ENCODE results near the gene ENKD1.

The ENKD1 gene

GRCh38 chr16:67679935-67680897 lies 13.7 kb upstream of the ENKD1 start:
- no peak for DNase-seq (ENCODE audit: low read depth)

- no peak for DNase-seq (ENCODE audit: low read depth)
These were observed 11.9 kb upstream of the ENKD1 start for GRCh38 chr16:67678354-67679023.

- no peak for DNase-seq (ENCODE audit: low read depth)
These were observed 11.2 kb upstream of the ENKD1 start for GRCh38 chr16:67677712-67678111.

GRCh38 chr16:67676939-67677338 lies 10.4 kb upstream of the ENKD1 start:
- no peak for DNase-seq (ENCODE audit: low read depth)

- DNase-seq (ENCODE audit: low read depth) = no peak
These were observed 10.0 kb upstream of the ENKD1 start for GRCh38 chr16:67676516-67676915.

GRCh38 chr16:67675999-67676398 lies 9.4 kb upstream of the ENKD1 start:
- no peak for DNase-seq (ENCODE audit: low read depth)

GRCh38 chr16:67675579-67675935 lies 9.0 kb upstream of the ENKD1 start:
- no peak for DNase-seq (ENCODE audit: low read depth)

- DNase-seq (ENCODE audit: low read depth) = no peak
These were observed 8.5 kb upstream of the ENKD1 start for GRCh38 chr16:67674851-67675578.

GRCh38 chr16:67673712-67674580 lies 7.4 kb upstream of the ENKD1 start:
- peak; percentile 54 for DNase-seq (ENCODE audit: low read depth)

- peak; percentile 78 for DNase-seq (ENCODE audit: low read depth)
These were observed 6.5 kb upstream of the ENKD1 start for GRCh38 chr16:67672739-67673662.

- DNase-seq (ENCODE audit: low read depth) = no peak
These were observed 5.8 kb upstream of the ENKD1 start for GRCh38 chr16:67672306-67672705.

GRCh38 chr16:67669499-67670101 lies 3.0 kb upstream of the ENKD1 start:
- DNase-seq (ENCODE audit: low read depth) = no peak

GRCh38 chr16:67668495-67669157 lies 2.1 kb upstream of the ENKD1 start:
- DNase-seq (ENCODE audit: low read depth) = no peak

GRCh38 chr16:67667817-67668494 lies 1.4 kb upstream of the ENKD1 start:
- DNase-seq (ENCODE audit: low read depth) = peak; percentile 96

GRCh38 chr16:67667453-67667816 lies 885 bp upstream of the ENKD1 start:
- DNase-seq (ENCODE audit: low read depth) = no peak

- DNase-seq (ENCODE audit: low read depth) = peak; percentile 36
These were observed 458 bp downstream of the ENKD1 start for GRCh38 chr16:67666032-67666551.

GRCh38 chr16:67665598-67665997 lies 952 bp downstream of the ENKD1 start:
- DNase-seq (ENCODE audit: low read depth) = no peak

- no peak for DNase-seq (ENCODE audit: low read depth)
These were observed 1.7 kb downstream of the ENKD1 start for GRCh38 chr16:67664871-67665270.

GRCh38 chr16:67664258-67664657 lies 2.3 kb downstream of the ENKD1 start:
- DNase-seq (ENCODE audit: low read depth) = no peak
